Chondrocyte (in vitro differentiated cells): ENCODE measurements around the gene UBE2L3. TPM values are rescaled to one million over a fixed set of nuclear protein-coding genes. Genes with fewer than 3 reads are reported as not detected.
"Not testable (repeated sequence)": the region's sequence is repeated elsewhere in the genome, so short reads cannot be mapped to it uniquely, and the experiment has no call there.

Experiments used
- DNase-seq: peaks from one replicate; pipeline ENCODE4 v3.0.0; 2021; ENCODE audit warnings: mixed read lengths, low spot score
- H3K27ac Mint-ChIP-seq: one replicate; pipeline ENCODE4 v1.8.0; 2021; ENCODE audit warnings: mild to moderate bottlenecking, moderate library complexity, mixed read lengths; ENCODE audit not compliant: unreplicated experiment
- H3K27me3 Mint-ChIP-seq: 2 replicates; pipeline ENCODE4 v1.8.0; 2021; ENCODE audit warnings: low read depth, mixed read lengths
- H3K36me3 Mint-ChIP-seq: 2 replicates; pipeline ENCODE4 v1.8.0; 2021; ENCODE audit warnings: low read depth, mixed read lengths
- H3K4me1 Mint-ChIP-seq: 2 replicates; pipeline ENCODE4 v1.8.0; 2021; ENCODE audit warnings: low read depth, mild to moderate bottlenecking, mixed read lengths
- H3K4me3 Mint-ChIP-seq: one replicate; pipeline ENCODE4 v1.8.0; 2021; ENCODE audit warnings: mild to moderate bottlenecking, moderate library complexity, mixed read lengths; ENCODE audit not compliant: unreplicated experiment
- H3K9me3 Mint-ChIP-seq: 2 replicates; pipeline ENCODE4 v1.8.0; 2021; ENCODE audit warnings: low read depth, mixed read lengths
- CTCF ChIP-seq: fragments of 200-600 bp; sonication (generic); IDR thresholded peaks from 2 replicates; pipeline ENCODE4 v1.5.0; 2021; ENCODE audit warnings: antibody characterized with exemption, mild to moderate bottlenecking, moderate library complexity
- total RNA-seq: library from RNA; stranded (reverse); gene quantifications from 3 replicates; pipeline ENCODE4 v1.2.1, GENCODE V29; 2021

Gene UBE2L3
- total RNA-seq, 1 donor from 2014 or later = 53.2 TPM

- H3K9me3 Mint-ChIP-seq = no peaks in the 10 kb centered on the region
- H3K4me3 Mint-ChIP-seq = no peak overlapping the region
- DNase-seq = no peak
- peaks cover 8% of the 10 kb centered on the region for H3K36me3 Mint-ChIP-seq
- no peak overlapping the region for H3K27ac Mint-ChIP-seq
- peaks cover 4% of the 10 kb centered on the region for H3K4me1 Mint-ChIP-seq
- TF ChIP-seq CTCF = no peak
- H3K27me3 Mint-ChIP-seq = no peaks in the 10 kb centered on the region
Observed at GRCh38 chr22:21612858-21613257, 45.3 kb downstream of the UBE2L3 start.

- H3K4me1 Mint-ChIP-seq = peaks cover 1% of the 10 kb centered on the region
- H3K36me3 Mint-ChIP-seq = peaks cover 8% of the 10 kb centered on the region
- no peak for DNase-seq
- no peak for TF ChIP-seq CTCF
- no peak overlapping the region for H3K27ac Mint-ChIP-seq
- no peaks in the 10 kb centered on the region for H3K27me3 Mint-ChIP-seq
- no peak overlapping the region for H3K4me3 Mint-ChIP-seq
- no peaks in the 10 kb centered on the region for H3K9me3 Mint-ChIP-seq
Observed at GRCh38 chr22:21613553-21614233, 46.2 kb downstream of the UBE2L3 start.

- H3K27ac Mint-ChIP-seq = no peak overlapping the region
- no peak for DNase-seq
- peaks cover 8% of the 10 kb centered on the region for H3K36me3 Mint-ChIP-seq
- H3K27me3 Mint-ChIP-seq = no peaks in the 10 kb centered on the region
- no peak for TF ChIP-seq CTCF
- peaks cover 17% of the 10 kb centered on the region for H3K4me1 Mint-ChIP-seq
- H3K9me3 Mint-ChIP-seq = no peaks in the 10 kb centered on the region
- no peak overlapping the region for H3K4me3 Mint-ChIP-seq
Observed at GRCh38 chr22:21615731-21616130, 48.2 kb downstream of the UBE2L3 start.

- not testable (repeated sequence) for DNase-seq, H3K27me3 Mint-ChIP-seq, H3K36me3 Mint-ChIP-seq, H3K27ac Mint-ChIP-seq, H3K4me3 Mint-ChIP-seq, H3K9me3 Mint-ChIP-seq
- peaks cover 31% of the 10 kb centered on the region for H3K4me1 Mint-ChIP-seq
Observed at GRCh38 chr22:21617337-21617736, 49.8 kb downstream of the UBE2L3 start.

DNA sequence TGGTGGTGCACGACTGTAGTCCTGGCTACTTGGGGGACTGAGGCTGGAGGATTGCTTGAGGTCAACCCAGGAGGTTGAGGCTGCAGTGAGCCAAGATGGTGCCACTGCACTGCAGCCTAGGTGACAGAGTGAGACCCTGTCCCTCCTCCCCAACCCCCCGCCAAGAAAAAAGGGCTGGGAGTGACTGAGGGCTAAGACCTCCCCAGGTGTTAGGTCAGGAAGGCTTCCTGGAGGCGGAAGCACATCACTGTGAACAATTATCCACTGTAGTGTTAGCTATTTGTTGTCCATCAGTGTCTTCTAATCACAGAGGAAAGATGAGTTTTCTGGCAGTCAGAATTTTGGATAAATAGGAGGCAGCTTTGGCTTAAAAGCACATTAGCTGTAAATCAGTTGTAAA, 53.5 kb downstream of the UBE2L3 start:
- no peak for TF ChIP-seq CTCF
- H3K27me3 Mint-ChIP-seq = no peaks in the 10 kb centered on the region
- H3K4me3 Mint-ChIP-seq = no peak overlapping the region
- peaks cover 54% of the 10 kb centered on the region for H3K4me1 Mint-ChIP-seq
- H3K36me3 Mint-ChIP-seq = peaks cover 2% of the 10 kb centered on the region
- no peaks in the 10 kb centered on the region for H3K9me3 Mint-ChIP-seq
- H3K27ac Mint-ChIP-seq = peak overlapping the region; percentile 54
- DNase-seq = no peak
